Measurements from ENCODE around the gene OTOP3. TPM values are rescaled to one million over a fixed set of nuclear protein-coding genes. Genes with fewer than 3 reads are reported as not detected.

OTOP3 gene
- total and polyA plus RNA-seq, 2 of the 4 experiments (the other 2 are of a cell fraction), result not detected

DNA sequence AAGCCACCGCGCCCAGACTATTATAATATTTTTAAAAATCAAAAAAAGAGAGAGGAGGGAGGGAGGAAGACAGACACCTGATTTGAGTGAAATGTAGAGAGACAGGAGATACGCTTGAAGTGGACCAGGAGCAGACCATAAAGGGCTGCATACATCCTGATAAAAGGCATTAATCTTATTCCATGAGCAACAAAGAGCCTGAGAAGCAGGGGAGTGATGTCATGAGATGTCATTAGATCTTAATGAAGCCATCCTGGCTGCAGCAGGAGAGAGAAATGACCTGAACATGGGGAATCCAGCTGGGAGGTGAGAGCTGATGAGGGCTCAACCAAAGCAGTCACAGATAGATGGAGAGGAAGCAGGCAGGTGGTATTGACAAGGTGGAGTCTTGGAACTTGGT is 42.1 kb downstream of the OTOP3 start:
- dilution Hi-C loops (cut with HindIII; ENCODE audit: low sequenced_read_pairs, unreplicated experiment), result no loop called here
- WGBS, 2 experiments (ENCODE audit: extremely low coverage in 2 of 2, insufficient read length in 1 of 2), result no CpG with 5 or more reads among the region's 3 CpGs

More for the DNA sequence above, 42.1 kb downstream of the OTOP3 start:
- Histone ChIP-seq H3K23ac (ENCODE audit: low read depth, low read length) (no peak overlapping the region), H4K8ac (ENCODE audit: low read depth in 2 of 2, low read length in 2 of 2) (no peak overlapping the region), H3K4ac (ENCODE audit: low read depth, low read length) (no peak overlapping the region), H4K5ac (ENCODE audit: low read depth, low read length) (no peak overlapping the region), H3K56ac (ENCODE audit: extremely low read depth, insufficient read depth, low read length) (no peak overlapping the region), H3K9me1 (ENCODE audit: insufficient read depth, low read length) (peaks cover 5% of the 10 kb centered on the region), H3K9ac (ENCODE audit: low read depth, low read length) (no peak overlapping the region), H3K79me1 (ENCODE audit: low read depth in 1 of 2, low read length in 2 of 2) (peaks cover 4 to 12% of the 10 kb centered on the region in 2 experiments; a peak in 3 of 4 replicates), H2BK120ac (ENCODE audit: low read depth, low read length) (no peak overlapping the region), H3K4me3 (ENCODE audit: insufficient read depth, low read depth, low read length) (no peak overlapping the region), H2AK9ac (replicated peaks; ENCODE audit: low read depth, low read length, poor library complexity) (no peak overlapping the region), H3K4me1 (ENCODE audit: control insufficient read depth, insufficient read depth, low read length) (peaks cover 10% of the 10 kb centered on the region), H3K4me2 (ENCODE audit: low read depth, low read length) (no peak overlapping the region), H2BK15ac (ENCODE audit: low read depth, low read length) (no peak overlapping the region), H4K20me1 (ENCODE audit: insufficient read depth, low read length) (no peaks in the 10 kb centered on the region), H3K9me3 (ENCODE audit: control insufficient read depth, insufficient read depth, low read length) (no peaks in the 10 kb centered on the region), H3K18ac (ENCODE audit: low read depth, low read length) (no peak overlapping the region), H3K27ac (ENCODE audit: insufficient read depth, low read length) (no peak overlapping the region), H3K14ac (replicated peaks; ENCODE audit: low read depth, low read length) (no peak overlapping the region), H2AFZ (replicated peaks; ENCODE audit: low read length, poor library complexity) (no peak overlapping the region), H3K36me3 (ENCODE audit: control insufficient read depth, insufficient read depth, low read length) (no peaks in the 10 kb centered on the region), H2AK5ac (ENCODE audit: low read depth, low read length) (no peak overlapping the region), H2BK20ac (ENCODE audit: low read depth, low read length) (no peak overlapping the region), H2BK5ac (ENCODE audit: low read depth, low read length, poor library complexity, severe bottlenecking) (no peak overlapping the region), H3K27me3 (ENCODE audit: control insufficient read depth, insufficient read depth, low read length) (peaks cover 26% of the 10 kb centered on the region), H4K91ac (ENCODE audit: insufficient read depth, low read depth, low read length) (no peak overlapping the region)
- no peak for DNase-seq
- TF ChIP-seq RFX5 (IDR thresholded peaks at IDR 0.05; ENCODE audit: low read depth, low read length), result no peak
- TF ChIP-seq CEBPB (IDR thresholded peaks at IDR 0.05; ENCODE audit: low read depth, low read length), result no peak
- no peak for TF ChIP-seq SMC3 (IDR thresholded peaks at IDR 0.05; ENCODE audit: low read depth, low read length)
- TF ChIP-seq, protein P1, sequence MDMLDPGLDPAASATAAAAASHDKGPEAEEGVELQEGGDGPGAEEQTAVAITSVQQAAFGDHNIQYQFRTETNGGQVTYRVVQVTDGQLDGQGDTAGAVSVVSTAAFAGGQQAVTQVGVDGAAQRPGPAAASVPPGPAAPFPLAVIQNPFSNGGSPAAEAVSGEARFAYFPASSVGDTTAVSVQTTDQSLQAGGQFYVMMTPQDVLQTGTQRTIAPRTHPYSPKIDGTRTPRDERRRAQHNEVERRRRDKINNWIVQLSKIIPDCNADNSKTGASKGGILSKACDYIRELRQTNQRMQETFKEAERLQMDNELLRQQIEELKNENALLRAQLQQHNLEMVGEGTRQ (IDR thresholded peaks at IDR 0.05; ENCODE audit: low read depth, low read length), result no peak
- TF ChIP-seq MXI1 (IDR thresholded peaks at IDR 0.05; ENCODE audit: borderline replicate concordance, low read depth, low read length), result no peak
- TF ChIP-seq RAD21 (IDR thresholded peaks at IDR 0.05; ENCODE audit: low read length), result no peak
- no peak for TF ChIP-seq ELK1 (IDR thresholded peaks at IDR 0.05; ENCODE audit: borderline replicate concordance, low read depth, low read length)
- TF ChIP-seq FOS (IDR thresholded peaks at IDR 0.05; ENCODE audit: low read depth, low read length), result no peak
- TF ChIP-seq RCOR1 (IDR thresholded peaks at IDR 0.05; ENCODE audit: insufficient replicate concordance, low read length), result no peak
- no peak for TF ChIP-seq CHD1 (IDR thresholded peaks at IDR 0.05; ENCODE audit: low read depth, low read length)
- no peak for TF ChIP-seq MAFK (IDR thresholded peaks at IDR 0.05; ENCODE audit: low read depth, low read length)
- no peak for TF ChIP-seq POLR2A (IDR thresholded peaks at IDR 0.05; ENCODE audit: low read depth, low read length)
- TF ChIP-seq MAZ (IDR thresholded peaks at IDR 0.05; ENCODE audit: borderline replicate concordance, low read depth, low read length), result no peak
- TF ChIP-seq BHLHE40 (IDR thresholded peaks at IDR 0.05; ENCODE audit: low read depth, low read length), result no peak
- no peak for TF ChIP-seq NFE2L2 (IDR thresholded peaks at IDR 0.05; ENCODE audit: low read depth, low read length)
- TF ChIP-seq, protein P2, sequence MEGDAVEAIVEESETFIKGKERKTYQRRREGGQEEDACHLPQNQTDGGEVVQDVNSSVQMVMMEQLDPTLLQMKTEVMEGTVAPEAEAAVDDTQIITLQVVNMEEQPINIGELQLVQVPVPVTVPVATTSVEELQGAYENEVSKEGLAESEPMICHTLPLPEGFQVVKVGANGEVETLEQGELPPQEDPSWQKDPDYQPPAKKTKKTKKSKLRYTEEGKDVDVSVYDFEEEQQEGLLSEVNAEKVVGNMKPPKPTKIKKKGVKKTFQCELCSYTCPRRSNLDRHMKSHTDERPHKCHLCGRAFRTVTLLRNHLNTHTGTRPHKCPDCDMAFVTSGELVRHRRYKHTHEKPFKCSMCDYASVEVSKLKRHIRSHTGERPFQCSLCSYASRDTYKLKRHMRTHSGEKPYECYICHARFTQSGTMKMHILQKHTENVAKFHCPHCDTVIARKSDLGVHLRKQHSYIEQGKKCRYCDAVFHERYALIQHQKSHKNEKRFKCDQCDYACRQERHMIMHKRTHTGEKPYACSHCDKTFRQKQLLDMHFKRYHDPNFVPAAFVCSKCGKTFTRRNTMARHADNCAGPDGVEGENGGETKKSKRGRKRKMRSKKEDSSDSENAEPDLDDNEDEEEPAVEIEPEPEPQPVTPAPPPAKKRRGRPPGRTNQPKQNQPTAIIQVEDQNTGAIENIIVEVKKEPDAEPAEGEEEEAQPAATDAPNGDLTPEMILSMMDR (conservative IDR thresholded peaks at IDR 0.05; ENCODE audit: low read depth, low read length), result no peak
- ChIA-PET CTCF (interaction anchor here (0.7 kb wide), 1 partner anchor 10 kb away, joined by 3 read pairs; the partner anchor contains the start of gene CDR2L), POLR2A (ENCODE audit: unreplicated experiment) (no interaction called here)
- no peak for ATAC-seq (ENCODE audit: low read depth)
- intact Hi-C loops (cut with micrococcal nuclease), result no loop called here
- in situ Hi-C loops (cut with MboI; ENCODE audit: low sequenced_read_pairs), result no loop called here
- BruUV-seq (replicated peaks), result no TSS peak
